Panc1 (cell line): ENCODE results near the gene FUT8. TPM values are rescaled to one million over a fixed set of nuclear protein-coding genes. Genes with fewer than 3 reads are reported as not detected.
"Not testable (repeated sequence)": the region's sequence is repeated elsewhere in the genome, so short reads cannot be mapped to it uniquely, and the experiment has no call there.

Experiments used
- ATAC-seq: fragments of 200-7000 bp; cut with Tn5 transposase; 2 replicates; pipeline ENCODE4 v1.9.1; 2020; ENCODE audit warnings: mild to moderate bottlenecking, moderate library complexity
- BruUV-seq: library from RNA; stranded (reverse); fragments of 400-500 nt; replicated peaks from 2 replicates; lab custom pipeline; 2021; lab: Mats Ljungman, UMichigan
- CTCF ChIA-PET: fragments of 300-600 bp; sonication (Branson Sonifier 250); formaldehyde crosslinking; loops from one replicate; lab custom pipeline; 2022; ENCODE audit warnings: antibody characterized with exemption; lab: Charles Lee
- POLR2A ChIA-PET: fragments of 300-600 bp; sonication (Branson Sonifier 250); formaldehyde crosslinking; loops from one replicate; lab custom pipeline; 2022; ENCODE audit warnings: antibody characterized with exemption; lab: Charles Lee
- DNase-seq: peaks from one replicate; pipeline ENCODE4 v3.0.0-alpha.2; 2010; ENCODE audit warnings: low read depth, low spot score
- H3K27ac ChIP-seq: 2 replicates; pipeline ENCODE4 v1.5.1; 2011; ENCODE audit warnings: mild to moderate bottlenecking, low read length, inconsistent platforms
- H3K27me3 ChIP-seq: fragments of 200-500 bp; sonication (Bioruptor generic); 2 replicates; pipeline ENCODE4 v1.6.0; 2014; ENCODE audit warnings: low read length, inconsistent platforms; ENCODE audit not compliant: control insufficient read depth, insufficient read depth
- H3K36me3 ChIP-seq: fragments of 200-500 bp; sonication (Bioruptor generic); 2 replicates; pipeline ENCODE4 v1.5.1; 2014; ENCODE audit warnings: inconsistent platforms, mild to moderate bottlenecking, low read length, moderate library complexity; ENCODE audit not compliant: control insufficient read depth, insufficient read depth
- H3K4me1 ChIP-seq: 2 replicates; pipeline ENCODE4 v1.5.1; 2011; ENCODE audit warnings: inconsistent platforms, mild to moderate bottlenecking, low read length, moderate library complexity; ENCODE audit not compliant: control insufficient read depth, insufficient read depth
- H3K4me3 ChIP-seq, 2 experiments: 2 replicates each; pipeline ENCODE4 v1.5.1; 2011 to 2012; ENCODE audit warnings: low read depth in 2 of 2, low read length in 2 of 2, mild to moderate bottlenecking in 2 of 2, inconsistent platforms in 1 of 2, moderate library complexity in 1 of 2
- H3K9me3 ChIP-seq: fragments of 200-500 bp; sonication (Bioruptor generic); 2 replicates; pipeline ENCODE4 v1.5.1; 2014; ENCODE audit warnings: low read depth, mild to moderate bottlenecking, inconsistent platforms, low read length, moderate library complexity; ENCODE audit not compliant: control insufficient read depth, insufficient read depth
- POLR2AphosphoS5 ChIP-seq: IDR thresholded peaks from 2 replicates; pipeline ENCODE4 v1.6.1; 2012; ENCODE audit warnings: mild to moderate bottlenecking, low read depth, low read length, moderate library complexity
- SIN3A ChIP-seq: IDR thresholded peaks from 2 replicates; pipeline ENCODE4 v1.6.1; 2012; ENCODE audit warnings: low read depth, mild to moderate bottlenecking, low read length, moderate library complexity, borderline replicate concordance; ENCODE audit not compliant: insufficient read depth
- TCF7L2 ChIP-seq: IDR thresholded peaks from 2 replicates; pipeline ENCODE4 v1.6.1; 2011; ENCODE audit warnings: mild to moderate bottlenecking, low read depth, low read length, inconsistent platforms
- in situ Hi-C: cut with HindIII; loops from 2 replicates; pipeline ENCODE4 v1.10.0; 2016; ENCODE audit warnings: low sequenced_read_pairs, low pct_unique_long_range_greater_than_20kb
- intact Hi-C: fragments of 100-400 bp; cut with micrococcal nuclease; formaldehyde crosslinking; loops from one replicate; pipeline ENCODE4 v1.10.0; 2022; ENCODE audit not compliant: unreplicated experiment
- total RNA-seq: library from RNA; stranded (reverse); gene quantifications from one replicate; pipeline ENCODE4 v1.2.1, GENCODE V29; 2021; ENCODE audit not compliant: unreplicated experiment
- TF ChIP-seq, protein P1 (sequence below): fragments of 450-650 bp; IDR thresholded peaks from 2 replicates; pipeline ENCODE4 v1.5.1; 2017; ENCODE audit warnings: mild to moderate bottlenecking
- TF ChIP-seq, protein P2 (sequence below), 2 experiments: IDR thresholded peaks; 2 replicates each; pipeline ENCODE4 v1.6.1; 2011 to 2012; ENCODE audit warnings: low read depth in 2 of 2, control low read depth in 1 of 2, low read length in 1 of 2, mild to moderate bottlenecking in 1 of 2, moderate library complexity in 1 of 2; ENCODE audit not compliant: insufficient read depth in 1 of 2

The FUT8 gene
- total RNA-seq, 1 experiment from 2014 or later = 31.4 TPM

DNA sequence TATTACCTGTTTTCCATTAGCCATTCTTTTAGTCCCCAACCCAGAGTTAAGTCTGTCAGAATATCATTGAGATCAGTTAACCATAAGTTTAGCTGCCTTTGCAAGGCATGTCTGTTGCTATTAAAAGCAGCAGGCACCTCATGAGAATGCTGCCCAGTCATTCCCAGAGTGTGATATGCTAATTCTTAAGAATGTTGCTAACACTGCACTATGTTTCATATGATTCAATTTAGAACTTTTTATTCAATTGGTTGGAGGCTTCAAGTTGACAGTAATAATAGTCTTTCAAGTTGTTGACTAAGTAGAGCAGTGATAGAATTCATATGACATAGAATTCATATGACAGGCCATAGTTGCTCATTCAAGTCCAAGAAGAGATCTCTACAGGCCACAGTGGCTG, 292.3 kb downstream of the FUT8 start:
- DNase-seq (no peak), ATAC-seq (no peak)
- TF ChIP-seq, protein P1, sequence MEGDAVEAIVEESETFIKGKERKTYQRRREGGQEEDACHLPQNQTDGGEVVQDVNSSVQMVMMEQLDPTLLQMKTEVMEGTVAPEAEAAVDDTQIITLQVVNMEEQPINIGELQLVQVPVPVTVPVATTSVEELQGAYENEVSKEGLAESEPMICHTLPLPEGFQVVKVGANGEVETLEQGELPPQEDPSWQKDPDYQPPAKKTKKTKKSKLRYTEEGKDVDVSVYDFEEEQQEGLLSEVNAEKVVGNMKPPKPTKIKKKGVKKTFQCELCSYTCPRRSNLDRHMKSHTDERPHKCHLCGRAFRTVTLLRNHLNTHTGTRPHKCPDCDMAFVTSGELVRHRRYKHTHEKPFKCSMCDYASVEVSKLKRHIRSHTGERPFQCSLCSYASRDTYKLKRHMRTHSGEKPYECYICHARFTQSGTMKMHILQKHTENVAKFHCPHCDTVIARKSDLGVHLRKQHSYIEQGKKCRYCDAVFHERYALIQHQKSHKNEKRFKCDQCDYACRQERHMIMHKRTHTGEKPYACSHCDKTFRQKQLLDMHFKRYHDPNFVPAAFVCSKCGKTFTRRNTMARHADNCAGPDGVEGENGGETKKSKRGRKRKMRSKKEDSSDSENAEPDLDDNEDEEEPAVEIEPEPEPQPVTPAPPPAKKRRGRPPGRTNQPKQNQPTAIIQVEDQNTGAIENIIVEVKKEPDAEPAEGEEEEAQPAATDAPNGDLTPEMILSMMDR = no peak
- TF ChIP-seq TCF7L2 = no peak
- no peak for TF ChIP-seq SIN3A
- TF ChIP-seq, protein P2, sequence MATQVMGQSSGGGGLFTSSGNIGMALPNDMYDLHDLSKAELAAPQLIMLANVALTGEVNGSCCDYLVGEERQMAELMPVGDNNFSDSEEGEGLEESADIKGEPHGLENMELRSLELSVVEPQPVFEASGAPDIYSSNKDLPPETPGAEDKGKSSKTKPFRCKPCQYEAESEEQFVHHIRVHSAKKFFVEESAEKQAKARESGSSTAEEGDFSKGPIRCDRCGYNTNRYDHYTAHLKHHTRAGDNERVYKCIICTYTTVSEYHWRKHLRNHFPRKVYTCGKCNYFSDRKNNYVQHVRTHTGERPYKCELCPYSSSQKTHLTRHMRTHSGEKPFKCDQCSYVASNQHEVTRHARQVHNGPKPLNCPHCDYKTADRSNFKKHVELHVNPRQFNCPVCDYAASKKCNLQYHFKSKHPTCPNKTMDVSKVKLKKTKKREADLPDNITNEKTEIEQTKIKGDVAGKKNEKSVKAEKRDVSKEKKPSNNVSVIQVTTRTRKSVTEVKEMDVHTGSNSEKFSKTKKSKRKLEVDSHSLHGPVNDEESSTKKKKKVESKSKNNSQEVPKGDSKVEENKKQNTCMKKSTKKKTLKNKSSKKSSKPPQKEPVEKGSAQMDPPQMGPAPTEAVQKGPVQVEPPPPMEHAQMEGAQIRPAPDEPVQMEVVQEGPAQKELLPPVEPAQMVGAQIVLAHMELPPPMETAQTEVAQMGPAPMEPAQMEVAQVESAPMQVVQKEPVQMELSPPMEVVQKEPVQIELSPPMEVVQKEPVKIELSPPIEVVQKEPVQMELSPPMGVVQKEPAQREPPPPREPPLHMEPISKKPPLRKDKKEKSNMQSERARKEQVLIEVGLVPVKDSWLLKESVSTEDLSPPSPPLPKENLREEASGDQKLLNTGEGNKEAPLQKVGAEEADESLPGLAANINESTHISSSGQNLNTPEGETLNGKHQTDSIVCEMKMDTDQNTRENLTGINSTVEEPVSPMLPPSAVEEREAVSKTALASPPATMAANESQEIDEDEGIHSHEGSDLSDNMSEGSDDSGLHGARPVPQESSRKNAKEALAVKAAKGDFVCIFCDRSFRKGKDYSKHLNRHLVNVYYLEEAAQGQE (IDR thresholded peaks at IDR 0.05; ENCODE audit: insufficient read depth in 1 of 2, low read depth in 2 of 2, low read length in 1 of 2) = no peak
- no peak for TF ChIP-seq POLR2AphosphoS5
- H3K27ac ChIP-seq = no peak overlapping the region
- POLR2A ChIA-PET = no interaction called here
- H3K4me3 ChIP-seq = no peak overlapping the region
- BruUV-seq = no TSS peak
- no peaks in the 10 kb centered on the region for H3K27me3 ChIP-seq
- no peaks in the 10 kb centered on the region for H3K9me3 ChIP-seq
- in situ Hi-C loops (no loop called here), intact Hi-C loops (no loop called here)
- H3K4me1 ChIP-seq = no peaks in the 10 kb centered on the region
- CTCF ChIA-PET = no interaction called here
- H3K36me3 ChIP-seq = no peaks in the 10 kb centered on the region

DNA sequence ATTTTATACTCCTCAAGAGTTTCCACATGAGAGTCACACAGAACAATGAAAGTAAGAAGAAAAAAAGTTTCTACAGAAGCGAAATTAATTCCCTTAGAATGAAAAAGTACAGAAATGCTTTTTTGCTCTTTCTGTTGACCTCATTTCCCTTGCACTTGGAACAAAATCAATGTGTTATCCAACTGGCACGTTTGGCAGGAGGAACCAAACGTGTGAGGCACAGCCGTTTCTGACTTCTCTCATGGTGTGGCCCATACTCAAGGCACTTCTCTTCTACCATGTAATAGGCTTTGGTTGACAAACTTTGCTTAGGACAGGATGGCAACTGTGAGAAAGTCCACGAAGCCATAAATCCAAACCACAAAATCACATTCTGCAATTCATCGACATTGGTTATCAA, 297.0 kb downstream of the FUT8 start:
- no peak overlapping the region for H3K4me3 ChIP-seq
- no peak for DNase-seq
- no peaks in the 10 kb centered on the region for H3K36me3 ChIP-seq
- POLR2A ChIA-PET = no interaction called here
- no TSS peak for BruUV-seq
- intact Hi-C loops (no loop called here), in situ Hi-C loops (no loop called here)
- H3K9me3 ChIP-seq = no peaks in the 10 kb centered on the region
- H3K27ac ChIP-seq = no peak overlapping the region
- ATAC-seq = no peak
- TF ChIP-seq, protein P1 = no peak
- TF ChIP-seq POLR2AphosphoS5 = no peak
- no peaks in the 10 kb centered on the region for H3K4me1 ChIP-seq
- H3K27me3 ChIP-seq = no peaks in the 10 kb centered on the region
- CTCF ChIA-PET = interaction anchor here (0.6 kb wide), 1 partner anchor 1170 kb away, joined by 4 read pairs; no protein-coding TSS in a partner anchor

DNA sequence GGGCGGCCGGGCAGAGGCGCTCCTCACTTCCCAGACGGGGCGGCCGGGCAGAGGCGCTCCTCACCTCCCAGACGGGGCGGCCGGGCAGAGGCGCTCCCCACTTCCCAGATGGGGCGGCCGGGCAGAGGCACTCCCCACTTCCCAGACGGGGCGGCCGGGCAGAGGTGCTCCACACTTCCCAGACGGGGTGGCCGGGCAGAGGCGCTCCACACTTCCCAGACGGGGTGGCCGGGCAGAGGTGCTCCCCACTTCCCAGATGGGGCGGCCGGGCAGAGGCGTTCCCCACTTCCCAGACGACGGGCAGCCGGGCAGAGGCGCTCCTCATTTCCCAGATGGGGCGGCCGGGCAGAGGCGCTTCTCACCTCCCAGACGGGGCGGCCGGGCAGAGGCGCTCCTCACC, 304.3 kb downstream of the FUT8 start:
- POLR2A ChIA-PET, H3K4me1 ChIP-seq, intact Hi-C loops, H3K36me3 ChIP-seq, CTCF ChIA-PET, DNase-seq, H3K27me3 ChIP-seq, H3K4me3 ChIP-seq, in situ Hi-C loops, BruUV-seq, H3K27ac ChIP-seq, ATAC-seq, H3K9me3 ChIP-seq: not testable (repeated sequence)

DNA sequence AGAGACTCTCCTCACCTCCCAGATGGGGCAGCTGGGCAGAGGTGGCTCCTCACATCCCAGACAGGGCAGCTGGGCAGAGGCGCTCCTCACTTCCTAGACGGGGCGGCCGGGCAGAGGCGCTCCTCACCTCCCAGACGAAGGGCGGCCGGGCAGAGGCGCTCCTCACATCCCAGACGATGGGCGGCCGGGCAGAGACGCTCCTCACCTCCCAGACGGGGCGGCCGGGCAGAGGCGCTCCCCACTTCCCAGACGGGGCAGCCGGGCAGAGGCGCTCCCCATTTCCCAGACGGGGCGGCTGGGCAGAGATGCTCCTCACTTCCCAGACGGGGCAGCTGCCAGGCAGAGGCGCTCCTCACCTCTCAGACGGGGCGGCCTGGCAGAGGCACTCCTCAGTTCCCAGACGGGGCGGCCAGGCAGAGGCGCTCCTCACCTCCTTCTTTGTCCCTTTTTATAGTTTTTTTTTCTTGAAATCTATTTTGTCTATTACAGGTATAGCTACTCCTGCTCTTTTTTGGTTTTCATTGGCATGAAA, 304.9 kb downstream of the FUT8 start:
- intact Hi-C loops, BruUV-seq, CTCF ChIA-PET, DNase-seq, POLR2A ChIA-PET, H3K9me3 ChIP-seq, H3K36me3 ChIP-seq, H3K4me1 ChIP-seq, H3K4me3 ChIP-seq, H3K27me3 ChIP-seq, in situ Hi-C loops, ATAC-seq, H3K27ac ChIP-seq: not testable (repeated sequence)
